Natural killer cell (primary cell): ENCODE results near the gene CCDC187. TPM values are rescaled to one million over a fixed set of nuclear protein-coding genes. Genes with fewer than 3 reads are reported as not detected.

ENCODE experiments used
- ATAC-seq, 3 donors: fragments of 150-1000 bp in 2 of 3; fragments of 200-7000 bp in 1 of 3; cut with Tn5 transposase; 1 replicate in 1 of 3; 2 replicates in 2 of 3; pipeline ENCODE4 v1.10.0; 2021; ENCODE audit warnings: mild to moderate bottlenecking in 2 of 3, moderate library complexity in 2 of 3
- DNase-seq, 2 donors: peaks; one replicate each; pipeline versions ENCODE4 v3.0.0 to v3.0.0-alpha.2; 2013 to 2021; ENCODE audit warnings: mixed read lengths in 1 of 2
- H3K27ac ChIP-seq: one replicate; pipeline ENCODE4 v1.5.1; 2013; ENCODE audit warnings: mild to moderate bottlenecking, low read length
- H3K27me3 ChIP-seq: one replicate; pipeline ENCODE4 v1.6.1; 2013; ENCODE audit warnings: low read length; ENCODE audit not compliant: control insufficient read depth, insufficient read depth
- H3K36me3 ChIP-seq: one replicate; pipeline ENCODE4 v1.6.1; 2013; ENCODE audit warnings: low read length; ENCODE audit not compliant: control insufficient read depth, insufficient read depth
- H3K4me1 ChIP-seq: one replicate; pipeline ENCODE4 v1.6.1; 2013; ENCODE audit warnings: low read length; ENCODE audit not compliant: control insufficient read depth, insufficient read depth
- H3K4me3 ChIP-seq: one replicate; pipeline ENCODE4 v1.5.1; 2013; ENCODE audit warnings: low read length
- H3K9me3 ChIP-seq: one replicate; pipeline ENCODE4 v1.6.1; 2013; ENCODE audit warnings: low read length; ENCODE audit not compliant: control insufficient read depth, insufficient read depth
- H3K27ac Mint-ChIP-seq, 2 donors: one replicate each; pipeline ENCODE4 v1.8.0; 2022; ENCODE audit warnings: mild to moderate bottlenecking in 2 of 2, mixed read lengths in 2 of 2, moderate library complexity in 1 of 2
- H3K27me3 Mint-ChIP-seq, 2 donors: one replicate each; pipeline ENCODE4 v1.8.0; 2022; ENCODE audit warnings: low read depth in 2 of 2, mixed read lengths in 2 of 2
- H3K36me3 Mint-ChIP-seq: one replicate; pipeline ENCODE4 v1.8.0; 2022; ENCODE audit warnings: mixed read lengths
- H3K4me1 Mint-ChIP-seq, 2 donors: one replicate each; pipeline ENCODE4 v1.8.0; 2022; ENCODE audit warnings: mixed read lengths in 2 of 2
- H3K4me3 Mint-ChIP-seq: one replicate; pipeline ENCODE4 v1.8.0; 2022; ENCODE audit warnings: mild to moderate bottlenecking, moderate library complexity, mixed read lengths
- H3K9me3 Mint-ChIP-seq, 2 donors: one replicate each; pipeline ENCODE4 v1.8.0; 2022; ENCODE audit warnings: mixed read lengths in 2 of 2
- CTCF ChIP-seq: fragments of 200-600 bp; IDR thresholded peaks from one replicate; pipeline ENCODE4 v1.8.0; 2022; ENCODE audit warnings: antibody characterized with exemption
- WGBS: methylation state at CpG from one replicate; pipeline ENCODE4 v1.1.7; 2013; ENCODE audit warnings: missing lambda C conversion rate; ENCODE audit not compliant: insufficient coverage; 5-methylcytosine and 5-hydroxymethylcytosine counted together
- intact Hi-C: fragments of 100-400 bp; cut with micrococcal nuclease; formaldehyde crosslinking; loops from one replicate; pipeline ENCODE4 v1.14.2; 2022
- total RNA-seq, 4 donors: library from RNA; stranded (reverse); fragments of 120-200 nt in 1 of 4; gene quantifications; one replicate each; pipeline versions ENCODE4 v1.2.3 to v1.2.4, GENCODE V29; 2013 to 2022

CCDC187 gene
- total RNA-seq, 3 donors from 2014 or later (not counting 1 experiment from before 2014, with no cell fraction given) = 0.18 TPM; not detected in 2

GRCh38 chr9:136284311-136284710 is 19.6 kb downstream of the CCDC187 start:
- H3K27me3 Mint-ChIP-seq = peaks cover 0 to 5% of the 10 kb centered on the region in 2 donors
- Histone ChIP-seq H3K27ac (no peak overlapping the region), H3K27me3 (no peaks in the 10 kb centered on the region), H3K36me3 (no peaks in the 10 kb centered on the region), H3K9me3 (no peaks in the 10 kb centered on the region), H3K4me3 (no peak overlapping the region), H3K4me1 (peaks cover 14% of the 10 kb centered on the region)
- no peaks in the 10 kb centered on the region for H3K36me3 Mint-ChIP-seq
- no peak overlapping the region for H3K27ac Mint-ChIP-seq
- ATAC-seq (no peak), DNase-seq (no peak)
- H3K4me1 Mint-ChIP-seq = peaks cover 0 to 4% of the 10 kb centered on the region in 2 donors
- no peak for TF ChIP-seq CTCF
- H3K9me3 Mint-ChIP-seq = no peaks in the 10 kb centered on the region
- intact Hi-C loops = no loop called here
- no peak overlapping the region for H3K4me3 Mint-ChIP-seq
- 89% methylated on average over 22 of the region's 22 CpGs for WGBS

GRCh38 chr9:136283291-136284235 is 20.3 kb downstream of the CCDC187 start:
- peak; percentile 73 for TF ChIP-seq CTCF
- H3K27ac ChIP-seq = no peak overlapping the region
- H3K9me3 Mint-ChIP-seq = no peaks in the 10 kb centered on the region
- no peaks in the 10 kb centered on the region for H3K27me3 ChIP-seq
- H3K27ac Mint-ChIP-seq = no peak overlapping the region
- peaks cover 0 to 5% of the 10 kb centered on the region in 2 donors for H3K27me3 Mint-ChIP-seq
- no peaks in the 10 kb centered on the region for H3K36me3 ChIP-seq
- H3K4me3 Mint-ChIP-seq = no peak overlapping the region
- H3K4me1 Mint-ChIP-seq = peaks cover 0 to 4% of the 10 kb centered on the region in 2 donors
- H3K4me1 ChIP-seq = peaks cover 14% of the 10 kb centered on the region
- DNase-seq (peak; percentile 64 to 84), ATAC-seq (peak; percentile 83 to 98 (median 96))
- no peaks in the 10 kb centered on the region for H3K36me3 Mint-ChIP-seq
- H3K4me3 ChIP-seq = no peak overlapping the region
- intact Hi-C loops = loop anchor here (1.0 kb wide), 1 partner anchor 113 kb away; no protein-coding TSS in a partner anchor
- H3K9me3 ChIP-seq = no peaks in the 10 kb centered on the region
- 34% methylated on average over 32 of the region's 32 CpGs for WGBS

- DNase-seq (no peak), ATAC-seq (no peak)
- no peaks in the 10 kb centered on the region for H3K9me3 ChIP-seq
- H3K27me3 ChIP-seq = no peaks in the 10 kb centered on the region
- H3K27ac Mint-ChIP-seq = no peak overlapping the region
- no peak overlapping the region for H3K4me3 ChIP-seq
- H3K4me1 ChIP-seq = peaks cover 14% of the 10 kb centered on the region
- no peaks in the 10 kb centered on the region for H3K9me3 Mint-ChIP-seq
- H3K4me3 Mint-ChIP-seq = no peak overlapping the region
- H3K36me3 Mint-ChIP-seq = no peaks in the 10 kb centered on the region
- H3K4me1 Mint-ChIP-seq = peaks cover 0 to 4% of the 10 kb centered on the region in 2 donors
- 20% methylated on average over 14 of the region's 14 CpGs for WGBS
- intact Hi-C loops = no loop called here
- H3K27me3 Mint-ChIP-seq = peaks cover 0 to 5% of the 10 kb centered on the region in 2 donors
- no peak overlapping the region for H3K27ac ChIP-seq
- TF ChIP-seq CTCF = no peak
- no peaks in the 10 kb centered on the region for H3K36me3 ChIP-seq
Observed at GRCh38 chr9:136282272-136282861, 21.5 kb downstream of the CCDC187 start.
